NCI-H774 (cell line): ENCODE results near the gene PQBP1.

ENCODE experiments used
- DNase-seq: peaks from one replicate; lab custom pipeline; 2025; lab: John Stamatoyannopoulos, UW

PQBP1 gene

GRCh38 chrX:48902135-48902534, 4.4 kb downstream of the PQBP1 start:
- no peak for DNase-seq

- no peak for DNase-seq
Measured at GRCh38 chrX:48902776-48903175, 5.0 kb downstream of the PQBP1 start.

- DNase-seq, result no peak
Measured at GRCh38 chrX:48903290-48903689, 5.6 kb downstream of the PQBP1 start.

GRCh38 chrX:48904180-48904579, 6.5 kb downstream of the PQBP1 start:
- no peak for DNase-seq

GRCh38 chrX:48904626-48905025, 6.9 kb downstream of the PQBP1 start:
- no peak for DNase-seq

- DNase-seq, result no peak
Measured at GRCh38 chrX:48905090-48905790, 7.5 kb downstream of the PQBP1 start.

- no peak for DNase-seq
Measured at GRCh38 chrX:48908600-48908999, 10.9 kb downstream of the PQBP1 start.

- no peak for DNase-seq
Measured at GRCh38 chrX:48909703-48910294, 12.1 kb downstream of the PQBP1 start.

- no peak for DNase-seq
Measured at GRCh38 chrX:48910926-48911411, 13.2 kb downstream of the PQBP1 start.

- peak; percentile 62 for DNase-seq
Measured at GRCh38 chrX:48911412-48912182, 13.9 kb downstream of the PQBP1 start, which contains the start of gene SLC35A2. TSS of gene SLC35A2 (minus strand) at chrX:48911646. CDS start at chrX:48911636, 10 bp downstream.

- no peak for DNase-seq
Measured at GRCh38 chrX:48913605-48914366, 16.1 kb downstream of the PQBP1 start.

GRCh38 chrX:48914593-48915493, 17.1 kb downstream of the PQBP1 start:
- DNase-seq, result no peak

- peak; percentile 80 for DNase-seq
Measured at GRCh38 chrX:48917139-48918001, 19.6 kb downstream of the PQBP1 start.

GRCh38 chrX:48918301-48918642, 20.5 kb downstream of the PQBP1 start:
- no peak for DNase-seq

- peak; percentile 91 for DNase-seq
Measured at GRCh38 chrX:48918643-48919340, 21.1 kb downstream of the PQBP1 start, which contains the start of gene PIM2. TSS of gene PIM2 (minus strand) at chrX:48919024. CDS start at chrX:48918834, 190 bp downstream.

GRCh38 chrX:48919360-48919841, 21.7 kb downstream of the PQBP1 start:
- DNase-seq, result no peak

- no peak for DNase-seq
Measured at GRCh38 chrX:48919947-48920717, 22.4 kb downstream of the PQBP1 start.

- DNase-seq, result no peak
Measured at GRCh38 chrX:48920718-48921104, 23.0 kb downstream of the PQBP1 start.
